GM12872 (cell line): ENCODE results near the gene NFKBIL1.

Source experiments
- TF ChIP-seq, protein P1 (sequence below): IDR thresholded peaks from 3 replicates; pipeline ENCODE4 v1.5.1; 2011; ENCODE audit warnings: low read depth, mild to moderate bottlenecking, low read length, moderate library complexity; ENCODE audit not compliant: insufficient read depth

NFKBIL1 gene

GRCh38 chr6:31559606-31559957 lies 12.2 kb downstream of the NFKBIL1 start:
- TF ChIP-seq, protein P1, sequence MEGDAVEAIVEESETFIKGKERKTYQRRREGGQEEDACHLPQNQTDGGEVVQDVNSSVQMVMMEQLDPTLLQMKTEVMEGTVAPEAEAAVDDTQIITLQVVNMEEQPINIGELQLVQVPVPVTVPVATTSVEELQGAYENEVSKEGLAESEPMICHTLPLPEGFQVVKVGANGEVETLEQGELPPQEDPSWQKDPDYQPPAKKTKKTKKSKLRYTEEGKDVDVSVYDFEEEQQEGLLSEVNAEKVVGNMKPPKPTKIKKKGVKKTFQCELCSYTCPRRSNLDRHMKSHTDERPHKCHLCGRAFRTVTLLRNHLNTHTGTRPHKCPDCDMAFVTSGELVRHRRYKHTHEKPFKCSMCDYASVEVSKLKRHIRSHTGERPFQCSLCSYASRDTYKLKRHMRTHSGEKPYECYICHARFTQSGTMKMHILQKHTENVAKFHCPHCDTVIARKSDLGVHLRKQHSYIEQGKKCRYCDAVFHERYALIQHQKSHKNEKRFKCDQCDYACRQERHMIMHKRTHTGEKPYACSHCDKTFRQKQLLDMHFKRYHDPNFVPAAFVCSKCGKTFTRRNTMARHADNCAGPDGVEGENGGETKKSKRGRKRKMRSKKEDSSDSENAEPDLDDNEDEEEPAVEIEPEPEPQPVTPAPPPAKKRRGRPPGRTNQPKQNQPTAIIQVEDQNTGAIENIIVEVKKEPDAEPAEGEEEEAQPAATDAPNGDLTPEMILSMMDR: no peak

DNA sequence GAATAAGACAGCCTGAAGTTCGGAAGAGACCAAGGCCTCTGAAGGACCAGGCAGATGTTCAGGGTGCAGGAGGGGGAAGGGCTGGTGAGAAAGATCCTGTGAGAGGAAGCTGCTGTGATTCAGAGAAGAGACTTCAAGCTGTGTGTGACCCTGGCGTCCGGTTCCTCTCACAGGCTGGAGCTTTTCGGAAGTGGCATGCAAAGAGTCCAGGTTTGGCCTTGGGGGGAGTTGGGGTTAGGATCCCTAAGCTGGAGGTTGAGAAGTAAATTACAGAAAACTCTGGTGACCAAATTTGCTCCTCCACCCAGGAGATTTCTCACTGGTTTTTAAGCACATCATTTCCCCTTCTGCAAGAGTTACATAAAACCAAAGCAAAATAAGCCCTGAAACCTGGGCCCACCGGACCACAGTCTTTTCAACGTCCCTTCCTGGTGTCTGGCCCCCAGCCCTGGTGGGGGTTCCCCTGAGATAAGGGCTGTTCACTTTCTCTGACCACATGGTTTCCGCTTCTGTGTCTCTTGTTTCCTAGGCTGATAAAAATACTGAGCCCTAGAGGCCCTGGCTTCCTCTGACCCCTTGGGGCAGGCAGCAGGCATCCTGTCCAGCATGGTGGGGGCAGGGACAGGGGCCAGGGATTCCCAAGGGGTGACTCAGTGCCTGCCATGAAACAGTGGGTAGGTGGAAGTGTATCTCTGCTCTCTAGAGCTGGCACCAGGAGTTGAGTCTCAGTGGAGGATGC lies 12.7 kb downstream of the NFKBIL1 start:
- TF ChIP-seq, protein P1: no peak

- TF ChIP-seq, protein P1: no peak
These were observed 13.3 kb downstream of the NFKBIL1 start for GRCh38 chr6:31560697-31561058.

- TF ChIP-seq, protein P1: no peak
These were observed 20.3 kb downstream of the NFKBIL1 start for GRCh38 chr6:31567531-31568370.

- TF ChIP-seq, protein P1: no peak
These were observed 21.1 kb downstream of the NFKBIL1 start for GRCh38 chr6:31568537-31568961.

- TF ChIP-seq, protein P1: no peak
These were observed 22.6 kb downstream of the NFKBIL1 start for GRCh38 chr6:31569861-31570536.

GRCh38 chr6:31572041-31572911 lies 24.9 kb downstream of the NFKBIL1 start, which contains the start of gene LTA:
TSS of gene LTA (plus strand) at chr6:31572289. CDS start at chr6:31572743, 454 bp downstream.
- TF ChIP-seq, protein P1: no peak
